Measurements from ENCODE around the gene TLCD3B.

GRCh38 chr16:29978081-29978480 is 53.0 kb downstream of the TLCD3B start:
- TF ChIP-seq CTCF (IDR thresholded peaks at IDR 0.05 in 4 of 5, conservative IDR thresholded peaks at IDR 0.05 in 1 of 5): no peak
- no peak for TF ChIP-seq POLR2A (IDR thresholded peaks at IDR 0.05)

Data from gastrocnemius medialis (tissue), 4 donors.